Measurements from ENCODE around the gene NOX4.

DNA sequence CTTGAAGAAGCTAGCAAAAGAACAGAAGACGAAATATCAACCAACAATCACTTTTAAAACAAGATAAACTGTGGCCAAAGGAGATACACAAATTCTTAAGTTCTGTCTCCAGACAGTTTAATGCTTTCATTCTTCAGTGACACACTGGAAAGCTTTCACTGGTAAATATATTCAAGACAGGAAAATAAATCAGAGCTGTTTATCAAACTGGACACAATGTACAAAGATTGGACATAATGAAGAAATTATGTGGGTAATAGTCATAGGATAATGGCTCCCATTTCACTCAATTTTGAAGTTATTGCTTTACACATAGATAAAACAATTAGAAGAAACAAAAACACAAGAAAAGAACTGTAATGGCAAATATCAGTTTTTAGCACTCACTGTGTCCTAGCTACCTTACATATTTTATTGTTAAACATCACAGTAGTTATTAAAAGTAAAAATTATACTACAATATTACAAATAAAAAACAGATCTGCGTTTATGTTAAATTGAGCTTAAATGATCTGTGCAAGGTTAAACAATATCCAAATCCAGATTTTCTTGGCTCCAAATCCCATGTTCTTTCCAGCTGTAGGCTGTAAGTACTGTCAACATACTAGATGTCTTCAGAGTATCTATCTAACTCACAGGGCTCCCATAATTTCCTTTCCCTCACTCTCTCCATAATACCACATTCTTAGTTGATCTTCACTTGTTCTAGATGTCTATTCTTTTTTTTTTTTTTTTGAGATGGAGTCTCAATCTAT, 38.6 kb upstream of the NOX4 start:
- TF ChIP-seq CTCF (IDR thresholded peaks at IDR 0.05) = no peak
- TF ChIP-seq EP300 (IDR thresholded peaks at IDR 0.05) = no peak
- TF ChIP-seq POLR2AphosphoS5 (IDR thresholded peaks at IDR 0.05) = no peak
- TF ChIP-seq POLR2A (IDR thresholded peaks at IDR 0.05) = no peak

All from suprapubic skin (tissue), 4 donors.